ENCODE measurements around the gene AP3M1.
"Not testable (repeated sequence)": the region's sequence is repeated elsewhere in the genome, so short reads cannot be mapped to it uniquely, and the experiment has no call there.

Gene AP3M1

DNA sequence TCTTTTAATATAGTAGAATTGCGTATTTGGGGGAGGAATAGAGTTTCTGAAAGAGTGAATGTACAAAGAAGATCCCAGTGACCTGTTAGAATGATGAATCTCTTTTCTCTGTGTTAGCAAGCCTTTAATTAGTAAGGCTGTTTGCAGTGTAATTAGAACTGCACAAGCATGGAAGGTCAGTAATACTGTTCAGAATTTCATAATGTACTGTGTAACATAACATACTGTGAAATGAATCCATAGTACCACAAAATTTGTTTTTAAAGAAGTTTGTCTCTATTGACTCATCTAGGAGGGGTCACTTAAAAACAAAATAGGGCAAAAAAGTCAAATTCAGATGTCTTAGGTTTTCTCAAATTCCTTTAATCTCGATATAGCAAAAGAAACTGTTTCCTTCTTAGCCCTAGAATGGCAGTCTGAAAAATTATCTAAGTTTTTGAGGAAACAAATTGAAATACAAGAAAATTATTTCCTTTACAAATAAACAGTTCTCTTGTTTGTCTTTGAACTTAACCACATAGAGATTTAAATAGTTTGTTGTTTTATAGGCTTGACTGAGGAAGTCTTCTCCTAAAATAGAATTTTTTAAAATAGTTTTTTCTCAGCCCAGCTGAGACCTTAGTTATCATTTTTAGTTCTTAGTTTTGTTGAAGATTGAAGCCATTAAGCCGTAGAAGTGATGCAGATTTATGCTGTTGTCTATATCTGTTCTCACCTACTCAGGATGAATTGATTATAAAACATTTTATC is 12.9 kb upstream of the AP3M1 start:
- DNase-seq (ENCODE audit: low read depth in 2 of 2), result no peak

DNA sequence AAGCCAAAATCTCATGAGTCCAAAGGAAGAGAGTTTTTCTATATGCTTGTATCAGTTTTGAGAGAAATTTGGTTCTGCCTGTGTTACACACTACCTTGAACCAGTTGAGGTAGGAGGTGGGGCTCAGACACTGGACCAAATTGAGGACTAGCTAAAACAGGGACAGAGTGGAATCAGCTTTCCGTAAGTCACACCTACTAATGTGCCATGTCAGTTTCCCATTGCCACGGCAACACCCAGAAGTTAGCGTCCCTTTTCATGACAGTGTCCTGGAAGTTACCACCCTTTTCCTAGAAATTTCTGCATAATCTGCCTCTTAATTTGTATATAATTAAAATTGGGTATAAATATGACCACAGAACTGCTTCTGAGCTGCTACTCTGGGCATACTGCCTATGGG is 9.4 kb upstream of the AP3M1 start:
- DNase-seq (ENCODE audit: low read depth in 2 of 2), result no peak

DNA sequence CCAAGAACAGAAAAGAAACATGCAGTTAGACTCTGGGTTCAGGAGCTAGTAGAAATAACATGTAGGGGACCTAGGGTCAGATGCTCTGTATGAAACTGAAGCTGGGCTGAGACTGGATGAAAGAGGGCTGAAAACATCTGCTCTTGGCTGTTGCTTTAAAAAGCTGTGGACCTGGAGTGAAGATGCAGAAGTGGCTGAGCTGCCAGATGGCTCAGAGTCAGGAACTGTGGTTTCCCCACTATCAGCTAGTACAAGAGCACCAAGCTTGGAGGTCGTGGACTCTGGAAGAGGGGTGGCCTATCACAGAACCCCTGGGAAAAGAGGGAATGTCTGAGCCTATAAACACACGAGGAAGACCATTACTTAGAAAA is 6.3 kb upstream of the AP3M1 start:
- no peak for DNase-seq (ENCODE audit: low read depth in 2 of 2)

DNA sequence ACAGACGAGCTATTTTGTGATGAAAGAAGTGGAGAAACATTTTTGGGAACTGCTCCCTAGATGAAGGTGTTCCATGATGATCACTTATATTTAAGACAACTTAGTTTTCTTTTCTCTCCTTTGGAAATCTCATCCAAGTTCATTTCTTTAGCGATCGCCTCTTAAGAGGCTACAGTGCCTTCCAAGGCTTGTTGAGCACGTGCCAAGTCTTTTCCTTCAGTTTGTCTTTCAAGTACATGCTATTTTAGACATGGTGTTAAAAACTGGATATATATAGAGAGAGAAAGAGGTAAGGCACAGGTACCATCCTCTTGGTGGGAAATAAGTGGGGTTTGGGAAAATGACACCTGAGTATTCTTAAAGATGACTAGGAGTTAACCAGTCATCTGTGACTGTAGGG is 3.0 kb upstream of the AP3M1 start:
- no peak for DNase-seq (ENCODE audit: low read depth in 2 of 2)

- DNase-seq (ENCODE audit: low read depth in 2 of 2), result no peak
Observed at GRCh38 chr10:74153123-74153522, 2.5 kb upstream of the AP3M1 start.

DNA sequence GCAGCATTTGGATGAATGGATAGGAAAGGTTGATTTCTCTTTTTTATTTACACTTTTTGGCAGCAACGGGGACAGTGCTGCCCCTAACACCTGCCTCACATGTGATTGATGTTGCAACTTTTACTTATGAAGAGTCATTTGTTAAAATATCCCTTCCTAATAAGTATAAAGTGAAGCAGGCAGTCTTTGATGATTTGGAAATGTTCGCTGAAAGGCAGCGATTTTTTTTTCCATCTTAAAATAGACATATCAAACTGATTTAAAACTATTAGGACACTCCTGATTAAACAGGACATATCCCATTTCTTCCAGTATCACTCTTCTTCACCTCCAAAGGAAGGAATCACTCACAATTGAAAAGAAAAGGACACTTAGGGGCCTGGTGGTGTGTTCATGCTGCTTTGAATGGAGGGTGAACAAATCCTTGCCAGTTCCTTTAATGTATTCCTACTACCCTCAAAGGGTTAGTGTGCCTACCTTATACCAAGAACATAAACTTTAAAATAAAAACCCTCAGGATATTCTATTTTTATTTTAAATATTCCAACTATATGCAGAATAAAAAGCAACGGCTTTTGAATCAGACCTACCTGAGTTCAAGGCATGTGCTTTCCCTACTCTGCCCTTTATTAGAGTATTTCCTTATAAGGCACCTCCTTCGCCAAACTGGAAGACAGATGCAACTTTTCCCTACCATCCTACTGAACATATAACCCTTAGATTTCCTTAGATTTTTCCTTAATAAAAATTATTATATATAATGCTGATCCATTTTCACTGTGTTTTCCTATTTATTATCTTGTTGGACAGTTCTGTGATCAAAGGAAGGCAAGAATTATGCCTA is 1.5 kb upstream of the AP3M1 start:
- DNase-seq (ENCODE audit: low read depth in 2 of 2), result no peak

GRCh38 chr10:74150990-74151878 is 606 bp upstream of the AP3M1 start, which contains the start of gene ADK:
TSS of gene ADK (plus strand) at chr10:74151221. CDS start at chr10:74151279, 58 bp downstream.
- DNase-seq (ENCODE audit: low read depth in 2 of 2), result peak; percentile 99

DNA sequence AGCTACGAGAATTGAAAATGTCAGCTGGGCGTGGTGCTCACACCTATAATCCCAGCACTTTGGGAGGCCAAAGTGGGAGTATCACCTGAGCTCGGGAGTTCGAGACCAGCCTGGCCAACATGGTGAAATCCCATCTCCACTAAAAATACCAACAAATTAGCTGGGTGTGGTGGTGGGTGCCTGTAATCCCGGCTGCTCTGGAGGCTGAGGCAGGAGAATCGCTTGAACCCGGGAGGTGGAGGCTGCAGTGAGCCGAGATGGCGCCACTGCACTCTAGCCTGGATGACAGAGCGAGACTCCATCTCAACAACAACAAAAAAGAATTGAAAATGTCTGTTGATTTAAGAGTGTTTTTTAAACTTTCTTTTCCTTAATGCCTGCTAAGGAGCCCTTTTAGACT is 3.6 kb downstream of the AP3M1 start:
- DNase-seq (ENCODE audit: low read depth in 2 of 2), result not testable (repeated sequence)

GRCh38 chr10:74145133-74145532 is 5.5 kb downstream of the AP3M1 start:
- DNase-seq (ENCODE audit: low read depth in 2 of 2), result no peak

- no peak for DNase-seq (ENCODE audit: low read depth in 2 of 2)
Observed at GRCh38 chr10:74140553-74140952, 10.1 kb downstream of the AP3M1 start.

DNA sequence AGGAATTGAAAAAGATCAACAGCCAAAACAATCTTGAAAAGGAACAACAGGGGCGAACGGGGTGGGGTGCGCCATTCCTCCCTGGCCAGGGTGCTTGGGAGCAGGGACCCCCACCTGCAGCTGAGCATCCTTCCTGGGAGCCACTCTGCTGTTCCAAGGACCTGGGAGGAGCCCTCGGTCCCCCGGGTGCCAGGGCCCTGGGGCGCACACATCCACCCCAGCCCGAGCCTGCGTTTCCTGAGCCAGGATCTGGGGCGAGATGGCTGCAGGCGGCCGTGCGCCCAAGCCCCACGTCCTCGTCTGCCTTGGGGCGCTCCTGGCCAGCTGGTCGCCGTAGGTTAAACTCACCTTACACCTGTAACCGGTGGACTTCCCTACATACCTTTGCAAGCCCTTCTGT is 10.6 kb downstream of the AP3M1 start:
- no peak for DNase-seq (ENCODE audit: low read depth in 2 of 2)

DNA sequence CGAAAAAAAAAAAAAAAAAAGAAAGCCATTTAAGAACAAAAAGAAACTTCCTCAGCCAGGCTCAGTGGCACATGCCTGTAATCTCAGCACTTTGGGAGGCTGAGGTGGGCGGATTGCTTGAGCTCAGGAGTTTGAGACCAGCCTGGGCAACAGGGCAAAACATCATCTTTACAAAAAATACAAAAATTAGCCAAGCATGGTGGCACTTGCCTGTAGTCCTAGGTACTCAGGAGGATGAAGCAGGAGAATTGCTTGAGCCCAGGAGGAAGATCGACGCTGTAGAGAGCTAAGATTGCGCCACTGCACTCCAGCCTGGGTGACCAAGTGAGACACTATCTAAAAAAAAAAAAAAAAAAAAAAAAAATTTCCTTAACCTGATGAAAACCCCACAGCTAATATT is 12.0 kb downstream of the AP3M1 start:
- DNase-seq (ENCODE audit: low read depth in 2 of 2), result not testable (repeated sequence)

DNA sequence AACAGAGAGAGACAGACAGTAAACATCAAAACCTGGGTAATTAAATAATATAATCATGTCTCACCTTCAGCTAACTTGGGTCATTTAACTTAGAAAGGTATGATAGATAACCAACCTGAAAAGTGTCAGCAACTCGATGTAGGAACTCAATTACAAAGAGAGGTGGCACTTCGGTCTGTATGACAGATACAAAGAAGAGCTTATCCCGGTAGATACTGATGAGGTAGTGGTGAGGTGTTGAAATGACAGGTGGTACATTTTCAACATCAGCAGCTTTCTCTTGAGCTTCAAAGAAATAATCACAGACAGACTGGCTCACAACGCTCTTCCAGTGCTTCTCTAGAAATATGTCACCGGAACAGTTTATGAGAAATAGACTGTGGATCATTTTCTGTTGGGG is 12.6 kb downstream of the AP3M1 start:
- DNase-seq (ENCODE audit: low read depth in 2 of 2), result no peak

DNA sequence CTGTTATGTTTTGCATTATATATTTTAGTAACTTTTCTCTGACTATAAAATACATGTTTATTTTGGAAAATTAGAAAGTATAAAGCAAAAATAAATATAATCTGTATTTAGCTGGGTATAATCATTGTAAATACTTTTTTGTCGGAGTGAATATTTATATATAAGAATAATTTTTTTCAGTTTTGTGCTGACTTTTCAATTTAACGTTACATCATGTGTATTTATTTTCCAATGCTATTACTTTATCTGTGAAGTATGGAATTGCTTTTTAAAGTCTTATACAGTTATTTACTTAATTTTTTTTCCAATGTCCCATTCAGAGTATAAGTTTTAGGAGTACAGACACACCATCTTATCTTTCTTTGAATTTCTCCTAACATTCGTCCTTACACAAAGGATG is 15.2 kb downstream of the AP3M1 start:
- no peak for DNase-seq (ENCODE audit: low read depth in 2 of 2)

DNA sequence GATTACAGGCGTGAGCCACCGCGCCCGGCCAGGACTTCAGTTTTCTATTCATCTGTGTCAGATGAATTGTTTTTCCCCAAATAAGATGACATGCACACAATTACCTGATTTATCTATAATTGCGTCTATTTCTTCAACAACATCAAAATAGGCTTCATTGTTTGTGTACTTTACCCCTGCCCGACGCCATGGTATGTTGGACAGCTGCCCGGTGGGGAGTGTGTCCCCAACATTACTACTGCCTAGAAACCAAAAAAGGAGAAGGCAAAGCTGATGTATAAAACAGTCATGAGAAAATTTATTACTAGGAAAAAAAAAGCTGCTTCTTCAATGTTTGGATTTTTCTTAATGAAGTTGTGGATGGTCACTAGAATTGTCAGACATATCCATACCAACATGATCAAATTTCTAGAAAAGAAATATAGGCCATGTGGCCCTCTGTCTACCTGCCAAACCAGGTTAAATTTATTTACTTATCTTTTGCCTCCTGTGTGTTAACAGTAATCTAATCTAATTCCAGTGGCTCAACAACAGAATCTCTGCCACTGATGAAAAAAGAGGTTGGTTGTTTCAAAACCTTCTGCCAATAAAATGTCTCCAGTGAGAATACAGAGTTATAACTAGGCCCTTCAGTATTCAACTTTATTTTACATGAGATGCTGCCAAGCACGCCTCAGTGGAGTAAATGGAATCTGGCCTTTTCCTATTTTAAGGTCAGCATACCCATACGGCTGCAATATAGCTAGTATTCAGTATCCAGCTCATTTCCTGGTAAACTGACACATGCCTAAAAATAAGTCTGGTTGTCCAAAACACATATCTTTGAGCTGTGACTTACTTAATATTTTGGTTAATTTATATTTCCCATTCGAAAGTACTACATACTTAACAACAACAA is 16.5 kb downstream of the AP3M1 start:
- no peak for DNase-seq (ENCODE audit: low read depth in 2 of 2)

GRCh38 chr10:74123081-74123480 is 27.5 kb downstream of the AP3M1 start:
- DNase-seq (ENCODE audit: low read depth in 2 of 2), result no peak

- DNase-seq (ENCODE audit: low read depth in 2 of 2), result no peak
Observed at GRCh38 chr10:74122060-74122459, 28.6 kb downstream of the AP3M1 start.

GRCh38 chr10:74121368-74121767 is 29.3 kb downstream of the AP3M1 start:
- DNase-seq (ENCODE audit: low read depth in 2 of 2), result no peak

- no peak for DNase-seq (ENCODE audit: low read depth in 2 of 2)
Observed at GRCh38 chr10:74120911-74121310, 29.7 kb downstream of the AP3M1 start.

GRCh38 chr10:74118804-74119203 is 31.8 kb downstream of the AP3M1 start:
- DNase-seq (ENCODE audit: low read depth in 2 of 2), result no peak

DNA sequence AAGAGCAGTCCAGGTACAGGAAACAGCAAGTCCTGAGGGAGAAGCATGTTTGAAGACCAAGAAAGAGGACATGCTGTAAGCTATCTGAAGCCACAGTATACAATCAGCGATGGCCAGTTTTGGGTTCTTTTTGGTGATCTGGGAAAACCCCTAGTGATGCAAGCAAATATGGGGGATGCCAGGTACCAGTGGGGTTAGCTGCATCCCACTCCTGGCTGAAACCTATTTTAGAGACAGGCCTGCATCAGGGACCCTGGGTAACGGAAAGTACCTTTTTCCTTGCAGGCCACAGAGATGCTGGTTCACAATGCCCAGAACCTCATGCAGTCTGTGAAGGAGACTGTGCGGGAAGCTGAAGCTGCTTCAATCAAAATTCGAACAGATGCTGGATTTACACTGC is 32.9 kb downstream of the AP3M1 start:
- DNase-seq (ENCODE audit: low read depth in 2 of 2), result no peak

Data from stimulated activated CD8-positive, alpha-beta memory T cell treated with anti-CD3 and anti-CD28 coated beads, Interleukin-15, amount 100 ng/mL, for 48 hours (primary cell).